ENCODE data around the gene ZSCAN20.

Gene ZSCAN20

GRCh38 chr1:33460144-33460543 is 12.3 kb upstream of the ZSCAN20 start (continued):
- TF ChIP-seq, protein P1, sequence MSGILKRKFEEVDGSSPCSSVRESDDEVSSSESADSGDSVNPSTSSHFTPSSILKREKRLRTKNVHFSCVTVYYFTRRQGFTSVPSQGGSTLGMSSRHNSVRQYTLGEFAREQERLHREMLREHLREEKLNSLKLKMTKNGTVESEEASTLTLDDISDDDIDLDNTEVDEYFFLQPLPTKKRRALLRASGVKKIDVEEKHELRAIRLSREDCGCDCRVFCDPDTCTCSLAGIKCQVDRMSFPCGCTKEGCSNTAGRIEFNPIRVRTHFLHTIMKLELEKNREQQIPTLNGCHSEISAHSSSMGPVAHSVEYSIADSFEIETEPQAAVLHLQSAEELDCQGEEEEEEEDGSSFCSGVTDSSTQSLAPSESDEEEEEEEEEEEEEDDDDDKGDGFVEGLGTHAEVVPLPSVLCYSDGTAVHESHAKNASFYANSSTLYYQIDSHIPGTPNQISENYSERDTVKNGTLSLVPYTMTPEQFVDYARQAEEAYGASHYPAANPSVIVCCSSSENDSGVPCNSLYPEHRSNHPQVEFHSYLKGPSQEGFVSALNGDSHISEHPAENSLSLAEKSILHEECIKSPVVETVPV (CRISPR knock-in tag; IDR thresholded peaks at IDR 0.05): no peak
- TF ChIP-seq PPARA (CRISPR knock-in tag; IDR thresholded peaks at IDR 0.05; ENCODE audit: borderline replicate concordance): no peak
- TF ChIP-seq ZNF8 (CRISPR knock-in tag; IDR thresholded peaks at IDR 0.05): no peak
- TF ChIP-seq, protein P2, sequence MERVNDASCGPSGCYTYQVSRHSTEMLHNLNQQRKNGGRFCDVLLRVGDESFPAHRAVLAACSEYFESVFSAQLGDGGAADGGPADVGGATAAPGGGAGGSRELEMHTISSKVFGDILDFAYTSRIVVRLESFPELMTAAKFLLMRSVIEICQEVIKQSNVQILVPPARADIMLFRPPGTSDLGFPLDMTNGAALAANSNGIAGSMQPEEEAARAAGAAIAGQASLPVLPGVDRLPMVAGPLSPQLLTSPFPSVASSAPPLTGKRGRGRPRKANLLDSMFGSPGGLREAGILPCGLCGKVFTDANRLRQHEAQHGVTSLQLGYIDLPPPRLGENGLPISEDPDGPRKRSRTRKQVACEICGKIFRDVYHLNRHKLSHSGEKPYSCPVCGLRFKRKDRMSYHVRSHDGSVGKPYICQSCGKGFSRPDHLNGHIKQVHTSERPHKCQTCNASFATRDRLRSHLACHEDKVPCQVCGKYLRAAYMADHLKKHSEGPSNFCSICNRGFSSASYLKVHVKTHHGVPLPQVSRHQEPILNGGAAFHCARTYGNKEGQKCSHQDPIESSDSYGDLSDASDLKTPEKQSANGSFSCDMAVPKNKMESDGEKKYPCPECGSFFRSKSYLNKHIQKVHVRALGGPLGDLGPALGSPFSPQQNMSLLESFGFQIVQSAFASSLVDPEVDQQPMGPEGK (CRISPR knock-in tag; IDR thresholded peaks at IDR 0.05; ENCODE audit: borderline replicate concordance): no peak

DNA sequence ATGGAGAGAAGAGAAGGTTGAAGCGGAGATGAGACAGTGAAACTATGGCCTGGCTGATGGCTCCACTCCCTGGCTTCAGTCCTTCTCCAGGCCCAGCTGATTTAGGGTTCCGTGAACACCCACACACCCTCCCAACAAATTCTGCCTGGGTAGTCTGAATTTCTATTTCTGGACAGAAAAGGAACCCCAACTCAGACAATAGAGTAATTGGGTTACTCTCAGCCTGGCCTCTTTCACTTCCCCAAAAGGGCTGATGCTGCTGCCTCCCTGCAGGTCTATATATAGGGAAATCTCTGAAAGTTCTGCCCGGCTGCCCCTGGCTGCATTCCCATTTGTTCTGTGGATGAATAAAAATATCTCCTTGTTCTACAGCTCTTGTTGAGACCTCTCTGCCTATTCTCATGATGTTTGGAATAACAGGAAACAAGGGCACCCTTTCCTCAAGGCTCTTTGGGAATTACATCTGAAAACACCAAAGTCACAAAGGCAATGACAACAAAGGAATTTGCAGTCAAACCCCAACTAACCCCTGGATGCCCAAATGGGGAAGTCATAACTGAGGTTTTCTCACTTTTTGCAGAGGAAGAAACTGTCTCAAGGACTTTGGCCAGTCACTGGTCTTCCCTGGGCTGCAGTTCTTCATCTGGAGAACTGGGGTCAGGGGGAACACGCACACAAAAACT is 11.4 kb upstream of the ZSCAN20 start:
- no peak for TF ChIP-seq POU6F1 (CRISPR knock-in tag; IDR thresholded peaks at IDR 0.05; ENCODE audit: borderline replicate concordance, low read depth)
- TF ChIP-seq SNAI2 (CRISPR knock-in tag; IDR thresholded peaks at IDR 0.05): no peak
- TF ChIP-seq PPARA (CRISPR knock-in tag; IDR thresholded peaks at IDR 0.05; ENCODE audit: borderline replicate concordance): no peak
- TF ChIP-seq TOX (CRISPR knock-in tag; IDR thresholded peaks at IDR 0.05; ENCODE audit: borderline replicate concordance): no peak
- TF ChIP-seq ZNF8 (CRISPR knock-in tag; IDR thresholded peaks at IDR 0.05): no peak
- TF ChIP-seq ZNF70 (CRISPR knock-in tag; IDR thresholded peaks at IDR 0.05): no peak
- TF ChIP-seq CSDC2 (CRISPR knock-in tag; IDR thresholded peaks at IDR 0.05): no peak
- no peak for TF ChIP-seq CREB5 (CRISPR knock-in tag; IDR thresholded peaks at IDR 0.05; ENCODE audit: low read depth)
- no peak for ATAC-seq

GRCh38 chr1:33462405-33463164 is 9.9 kb upstream of the ZSCAN20 start:
- ATAC-seq: no peak
- TF ChIP-seq ZNF70 (CRISPR knock-in tag; IDR thresholded peaks at IDR 0.05) (no peak), ZNF565 (CRISPR knock-in tag; conservative IDR thresholded peaks at IDR 0.05; ENCODE audit: low read depth) (no peak), CSDC2 (CRISPR knock-in tag; IDR thresholded peaks at IDR 0.05) (no peak), ISL1 (CRISPR knock-in tag; IDR thresholded peaks at IDR 0.05) (no peak), ZFP3 (CRISPR knock-in tag; IDR thresholded peaks at IDR 0.05) (no peak), TCF4 (CRISPR knock-in tag; IDR thresholded peaks at IDR 0.05; ENCODE audit: borderline replicate concordance) (no peak)
- TF ChIP-seq, protein P3, sequence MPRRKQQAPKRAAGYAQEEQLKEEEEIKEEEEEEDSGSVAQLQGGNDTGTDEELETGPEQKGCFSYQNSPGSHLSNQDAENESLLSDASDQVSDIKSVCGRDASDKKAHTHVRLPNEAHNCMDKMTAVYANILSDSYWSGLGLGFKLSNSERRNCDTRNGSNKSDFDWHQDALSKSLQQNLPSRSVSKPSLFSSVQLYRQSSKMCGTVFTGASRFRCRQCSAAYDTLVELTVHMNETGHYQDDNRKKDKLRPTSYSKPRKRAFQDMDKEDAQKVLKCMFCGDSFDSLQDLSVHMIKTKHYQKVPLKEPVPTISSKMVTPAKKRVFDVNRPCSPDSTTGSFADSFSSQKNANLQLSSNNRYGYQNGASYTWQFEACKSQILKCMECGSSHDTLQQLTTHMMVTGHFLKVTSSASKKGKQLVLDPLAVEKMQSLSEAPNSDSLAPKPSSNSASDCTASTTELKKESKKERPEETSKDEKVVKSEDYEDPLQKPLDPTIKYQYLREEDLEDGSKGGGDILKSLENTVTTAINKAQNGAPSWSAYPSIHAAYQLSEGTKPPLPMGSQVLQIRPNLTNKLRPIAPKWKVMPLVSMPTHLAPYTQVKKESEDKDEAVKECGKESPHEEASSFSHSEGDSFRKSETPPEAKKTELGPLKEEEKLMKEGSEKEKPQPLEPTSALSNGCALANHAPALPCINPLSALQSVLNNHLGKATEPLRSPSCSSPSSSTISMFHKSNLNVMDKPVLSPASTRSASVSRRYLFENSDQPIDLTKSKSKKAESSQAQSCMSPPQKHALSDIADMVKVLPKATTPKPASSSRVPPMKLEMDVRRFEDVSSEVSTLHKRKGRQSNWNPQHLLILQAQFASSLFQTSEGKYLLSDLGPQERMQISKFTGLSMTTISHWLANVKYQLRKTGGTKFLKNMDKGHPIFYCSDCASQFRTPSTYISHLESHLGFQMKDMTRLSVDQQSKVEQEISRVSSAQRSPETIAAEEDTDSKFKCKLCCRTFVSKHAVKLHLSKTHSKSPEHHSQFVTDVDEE (CRISPR knock-in tag; IDR thresholded peaks at IDR 0.05): no peak
- TF ChIP-seq, protein P2 (CRISPR knock-in tag; IDR thresholded peaks at IDR 0.05; ENCODE audit: borderline replicate concordance): no peak

Data from SK-N-SH treated with all-trans-retinoic acid at 6 μM for 48 hours (cell line).